IPS DF 6.9 (cell line): ENCODE measurements around the gene ELF4.

ENCODE experiments used
- DNase-seq: peaks from one replicate; pipeline ENCODE4 v3.0.0-alpha.2; 2013; ENCODE audit warnings: low read depth, low spot score
- H3K27ac ChIP-seq: one replicate; pipeline ENCODE4 v1.5.1; 2013; ENCODE audit warnings: low read length, control low read depth
- H3K27me3 ChIP-seq: 2 replicates; pipeline ENCODE4 v1.6.1; 2013; ENCODE audit warnings: mild to moderate bottlenecking, low read length; ENCODE audit not compliant: control insufficient read depth, insufficient read depth
- H3K36me3 ChIP-seq: 2 replicates; pipeline ENCODE4 v1.6.1; 2013; ENCODE audit warnings: low read length; ENCODE audit not compliant: control insufficient read depth, insufficient read depth
- H3K4me1 ChIP-seq: 2 replicates; pipeline ENCODE4 v1.6.1; 2013; ENCODE audit warnings: low read length; ENCODE audit not compliant: control insufficient read depth, insufficient read depth
- H3K4me3 ChIP-seq: 2 replicates; pipeline ENCODE4 v1.5.1; 2013; ENCODE audit warnings: mild to moderate bottlenecking, low read length
- H3K9me3 ChIP-seq: 2 replicates; pipeline ENCODE4 v1.6.1; 2013; ENCODE audit warnings: low read length, inconsistent platforms; ENCODE audit not compliant: control insufficient read depth, insufficient read depth
- WGBS: extraction: QIAGEN DNeasy Blood & Tissue Kit; methylation state at CpG from one replicate; pipeline ENCODE4 v1.1.7; 2013; ENCODE audit warnings: mixed read lengths, missing lambda C conversion rate; ENCODE audit not compliant: insufficient read length, insufficient coverage; 5-methylcytosine and 5-hydroxymethylcytosine counted together

Gene ELF4

GRCh38 chrX:130071611-130072344 lies 38.5 kb downstream of the ELF4 start:
- no peak overlapping the region for H3K27ac ChIP-seq
- no peaks in the 10 kb centered on the region for H3K36me3 ChIP-seq
- DNase-seq = no peak
- no peaks in the 10 kb centered on the region for H3K9me3 ChIP-seq
- H3K4me3 ChIP-seq = no peak overlapping the region
- no peaks in the 10 kb centered on the region for H3K4me1 ChIP-seq
- no peaks in the 10 kb centered on the region for H3K27me3 ChIP-seq
- WGBS = no CpG with 5 or more reads among the region's 18 CpGs

GRCh38 chrX:130066975-130067615 lies 43.2 kb downstream of the ELF4 start:
- Histone ChIP-seq H3K4me3 (no peak overlapping the region), H3K4me1 (no peaks in the 10 kb centered on the region; the same call in 1 of the 2 replicates), H3K9me3 (no peaks in the 10 kb centered on the region), H3K27me3 (no peaks in the 10 kb centered on the region), H3K36me3 (no peaks in the 10 kb centered on the region), H3K27ac (no peak overlapping the region)
- no peak for DNase-seq
- WGBS = no CpG with 5 or more reads among the region's 15 CpGs

GRCh38 chrX:130060122-130061069 lies 49.9 kb downstream of the ELF4 start:
- no peaks in the 10 kb centered on the region; the same call in 1 of the 2 replicates for H3K4me1 ChIP-seq
- H3K27me3 ChIP-seq = peaks cover 12% of the 10 kb centered on the region; the same call in 1 of the 2 replicates
- H3K27ac ChIP-seq = no peak overlapping the region
- H3K9me3 ChIP-seq = no peaks in the 10 kb centered on the region
- no peaks in the 10 kb centered on the region for H3K36me3 ChIP-seq
- peak overlapping the region; percentile 59; the same call in 1 of the 2 replicates for H3K4me3 ChIP-seq
- DNase-seq = no peak
- WGBS = no CpG with 5 or more reads among the region's 87 CpGs

- Histone ChIP-seq H3K9me3 (no peaks in the 10 kb centered on the region), H3K4me1 (no peaks in the 10 kb centered on the region), H3K4me3 (no peak overlapping the region), H3K36me3 (no peaks in the 10 kb centered on the region), H3K27ac (no peak overlapping the region), H3K27me3 (peaks cover 12% of the 10 kb centered on the region; the same call in 1 of the 2 replicates)
- DNase-seq = no peak
- no CpG with 5 or more reads among the region's 7 CpGs for WGBS
These were observed 51.6 kb downstream of the ELF4 start for GRCh38 chrX:130058652-130059051.

- no CpG with 5 or more reads among the region's 9 CpGs for WGBS
- no peak for DNase-seq
- no peaks in the 10 kb centered on the region for H3K36me3 ChIP-seq
- H3K9me3 ChIP-seq = no peaks in the 10 kb centered on the region
- H3K27ac ChIP-seq = no peak overlapping the region
- no peak overlapping the region for H3K4me3 ChIP-seq
- no peaks in the 10 kb centered on the region for H3K4me1 ChIP-seq
- H3K27me3 ChIP-seq = peaks cover 12% of the 10 kb centered on the region; the same call in 1 of the 2 replicates
These were observed 53.1 kb downstream of the ELF4 start for GRCh38 chrX:130057209-130057608.

GRCh38 chrX:130055899-130056298 lies 54.4 kb downstream of the ELF4 start:
- H3K27ac ChIP-seq = no peak overlapping the region
- no peaks in the 10 kb centered on the region for H3K36me3 ChIP-seq
- H3K27me3 ChIP-seq = peaks cover 9% of the 10 kb centered on the region; the same call in 1 of the 2 replicates
- no CpG with 5 or more reads among the region's 18 CpGs for WGBS
- H3K4me3 ChIP-seq = no peak overlapping the region
- DNase-seq = no peak
- no peaks in the 10 kb centered on the region for H3K9me3 ChIP-seq
- H3K4me1 ChIP-seq = no peaks in the 10 kb centered on the region

- Histone ChIP-seq H3K36me3 (no peaks in the 10 kb centered on the region), H3K4me3 (no peak overlapping the region), H3K9me3 (no peaks in the 10 kb centered on the region), H3K27ac (no peak overlapping the region), H3K27me3 (peaks cover 8% of the 10 kb centered on the region; the same call in 1 of the 2 replicates), H3K4me1 (no peaks in the 10 kb centered on the region)
- no CpG with 5 or more reads among the region's 11 CpGs for WGBS
- no peak for DNase-seq
These were observed 55.2 kb downstream of the ELF4 start for GRCh38 chrX:130055103-130055502.

- H3K9me3 ChIP-seq = no peaks in the 10 kb centered on the region
- no peak overlapping the region for H3K4me3 ChIP-seq
- no peaks in the 10 kb centered on the region for H3K4me1 ChIP-seq
- H3K36me3 ChIP-seq = no peaks in the 10 kb centered on the region
- H3K27me3 ChIP-seq = no peaks in the 10 kb centered on the region; the same call in 1 of the 2 replicates
- no CpG with 5 or more reads among the region's 10 CpGs for WGBS
- no peak for DNase-seq
- H3K27ac ChIP-seq = no peak overlapping the region
These were observed 57.1 kb downstream of the ELF4 start for GRCh38 chrX:130053236-130053635.

- no peak for DNase-seq
- no peak overlapping the region for H3K27ac ChIP-seq
- no peaks in the 10 kb centered on the region for H3K4me1 ChIP-seq
- no CpG with 5 or more reads among the region's 12 CpGs for WGBS
- H3K27me3 ChIP-seq = no peaks in the 10 kb centered on the region
- no peaks in the 10 kb centered on the region for H3K9me3 ChIP-seq
- H3K36me3 ChIP-seq = no peaks in the 10 kb centered on the region
- H3K4me3 ChIP-seq = no peak overlapping the region
These were observed 59.0 kb downstream of the ELF4 start for GRCh38 chrX:130051176-130051845.

- WGBS = no CpG with 5 or more reads among the region's 8 CpGs
- Histone ChIP-seq H3K36me3 (no peaks in the 10 kb centered on the region), H3K4me1 (no peaks in the 10 kb centered on the region)
These were observed 60.5 kb downstream of the ELF4 start for GRCh38 chrX:130049821-130050220.

More at GRCh38 chrX:130049821-130050220, 60.5 kb downstream of the ELF4 start:
- Histone ChIP-seq H3K27me3 (no peaks in the 10 kb centered on the region), H3K9me3 (no peaks in the 10 kb centered on the region), H3K4me3 (no peak overlapping the region), H3K27ac (no peak overlapping the region)
- DNase-seq = no peak
